KBM-7 (cell line): ENCODE measurements around the gene MB.

Experiments used
- DNase-seq: peaks from one replicate; pipeline ENCODE4 v3.0.0-alpha.2; 2015
- in situ Hi-C: fragments of 300-500 bp; cut with MboI; formaldehyde crosslinking; loops from 2 replicates; pipeline ENCODE4 v1.14.3; 2020; ENCODE audit warnings: low sequenced_read_pairs, low pct_unique_long_range_greater_than_20kb, mixed read lengths

The MB gene

GRCh38 chr22:35622191-35622913 is 5.2 kb upstream of the MB start:
- DNase-seq, result no peak
- in situ Hi-C loops, result no loop called here

GRCh38 chr22:35621451-35621850 is 4.3 kb upstream of the MB start:
- in situ Hi-C loops, result no loop called here
- no peak for DNase-seq

- in situ Hi-C loops, result no loop called here
- no peak for DNase-seq
These were observed 3.6 kb upstream of the MB start for GRCh38 chr22:35620624-35621251.

GRCh38 chr22:35619336-35620094 is 2.4 kb upstream of the MB start:
- DNase-seq, result no peak
- in situ Hi-C loops, result no loop called here

GRCh38 chr22:35618427-35619223 is 1.5 kb upstream of the MB start:
- in situ Hi-C loops, result no loop called here
- DNase-seq, result no peak

GRCh38 chr22:35616043-35616442 is 1.1 kb downstream of the MB start:
- in situ Hi-C loops, result no loop called here

GRCh38 chr22:35615156-35615555 is 2.0 kb downstream of the MB start:
- in situ Hi-C loops, result no loop called here
- DNase-seq, result no peak

More at GRCh38 chr22:35616043-35616442, 1.1 kb downstream of the MB start:
- no peak for DNase-seq

- in situ Hi-C loops, result no loop called here
- no peak for DNase-seq
These were observed 2.7 kb downstream of the MB start for GRCh38 chr22:35614404-35614803.

- in situ Hi-C loops, result no loop called here
- DNase-seq, result no peak
These were observed 4.2 kb downstream of the MB start for GRCh38 chr22:35612903-35613302.

GRCh38 chr22:35611891-35612576 is 5.1 kb downstream of the MB start:
- in situ Hi-C loops, result no loop called here
- peak; percentile 38 for DNase-seq

GRCh38 chr22:35611200-35611890 is 5.8 kb downstream of the MB start:
- in situ Hi-C loops, result no loop called here
- DNase-seq, result no peak

- in situ Hi-C loops, result no loop called here
- DNase-seq, result no peak
These were observed 6.4 kb downstream of the MB start for GRCh38 chr22:35610741-35611140.

- in situ Hi-C loops, result no loop called here
- DNase-seq, result no peak
These were observed 7.4 kb downstream of the MB start for GRCh38 chr22:35609761-35610160.

- in situ Hi-C loops, result no loop called here
- DNase-seq, result no peak
These were observed 7.9 kb downstream of the MB start for GRCh38 chr22:35609261-35609660.

GRCh38 chr22:35608088-35608487 is 9.0 kb downstream of the MB start:
- no peak for DNase-seq
- in situ Hi-C loops, result no loop called here

- no peak for DNase-seq
- in situ Hi-C loops, result no loop called here
These were observed 10.2 kb downstream of the MB start for GRCh38 chr22:35606916-35607315.

GRCh38 chr22:35605851-35606481 is 11.2 kb downstream of the MB start:
- no peak for DNase-seq
- in situ Hi-C loops, result no loop called here

GRCh38 chr22:35605369-35605680 is 11.8 kb downstream of the MB start:
- no peak for DNase-seq
- in situ Hi-C loops, result no loop called here
